ENCODE results near the gene LYRM4. TPM values are rescaled to one million over a fixed set of nuclear protein-coding genes. Genes with fewer than 3 reads are reported as not detected.

Gene LYRM4
- total and polyA plus RNA-seq, 8 donors, result 8.7 to 14.9 (median 12.6) TPM

- TF ChIP-seq, protein P1, sequence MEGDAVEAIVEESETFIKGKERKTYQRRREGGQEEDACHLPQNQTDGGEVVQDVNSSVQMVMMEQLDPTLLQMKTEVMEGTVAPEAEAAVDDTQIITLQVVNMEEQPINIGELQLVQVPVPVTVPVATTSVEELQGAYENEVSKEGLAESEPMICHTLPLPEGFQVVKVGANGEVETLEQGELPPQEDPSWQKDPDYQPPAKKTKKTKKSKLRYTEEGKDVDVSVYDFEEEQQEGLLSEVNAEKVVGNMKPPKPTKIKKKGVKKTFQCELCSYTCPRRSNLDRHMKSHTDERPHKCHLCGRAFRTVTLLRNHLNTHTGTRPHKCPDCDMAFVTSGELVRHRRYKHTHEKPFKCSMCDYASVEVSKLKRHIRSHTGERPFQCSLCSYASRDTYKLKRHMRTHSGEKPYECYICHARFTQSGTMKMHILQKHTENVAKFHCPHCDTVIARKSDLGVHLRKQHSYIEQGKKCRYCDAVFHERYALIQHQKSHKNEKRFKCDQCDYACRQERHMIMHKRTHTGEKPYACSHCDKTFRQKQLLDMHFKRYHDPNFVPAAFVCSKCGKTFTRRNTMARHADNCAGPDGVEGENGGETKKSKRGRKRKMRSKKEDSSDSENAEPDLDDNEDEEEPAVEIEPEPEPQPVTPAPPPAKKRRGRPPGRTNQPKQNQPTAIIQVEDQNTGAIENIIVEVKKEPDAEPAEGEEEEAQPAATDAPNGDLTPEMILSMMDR (IDR thresholded peaks at IDR 0.05), result no peak
- FAIRE-seq, result no peak
- Histone ChIP-seq H3K4me1 (no peaks in the 10 kb centered on the region), H3K36me3 (no peaks in the 10 kb centered on the region), H3K4me3 (no peak overlapping the region), H3K9me3 (no peaks in the 10 kb centered on the region), H3K27me3 (no peaks in the 10 kb centered on the region), H3K27ac (no peak overlapping the region)
- WGBS, 2 donors, result 89 to 93% methylated on average over 10 of the region's 10 CpGs
- DNase-seq, result no peak
- intact Hi-C loops (cut with DNase I), result no loop called here
- no peak for ATAC-seq
Measured at GRCh38 chr6:5120011-5120410, 140.7 kb downstream of the LYRM4 start.

DNA sequence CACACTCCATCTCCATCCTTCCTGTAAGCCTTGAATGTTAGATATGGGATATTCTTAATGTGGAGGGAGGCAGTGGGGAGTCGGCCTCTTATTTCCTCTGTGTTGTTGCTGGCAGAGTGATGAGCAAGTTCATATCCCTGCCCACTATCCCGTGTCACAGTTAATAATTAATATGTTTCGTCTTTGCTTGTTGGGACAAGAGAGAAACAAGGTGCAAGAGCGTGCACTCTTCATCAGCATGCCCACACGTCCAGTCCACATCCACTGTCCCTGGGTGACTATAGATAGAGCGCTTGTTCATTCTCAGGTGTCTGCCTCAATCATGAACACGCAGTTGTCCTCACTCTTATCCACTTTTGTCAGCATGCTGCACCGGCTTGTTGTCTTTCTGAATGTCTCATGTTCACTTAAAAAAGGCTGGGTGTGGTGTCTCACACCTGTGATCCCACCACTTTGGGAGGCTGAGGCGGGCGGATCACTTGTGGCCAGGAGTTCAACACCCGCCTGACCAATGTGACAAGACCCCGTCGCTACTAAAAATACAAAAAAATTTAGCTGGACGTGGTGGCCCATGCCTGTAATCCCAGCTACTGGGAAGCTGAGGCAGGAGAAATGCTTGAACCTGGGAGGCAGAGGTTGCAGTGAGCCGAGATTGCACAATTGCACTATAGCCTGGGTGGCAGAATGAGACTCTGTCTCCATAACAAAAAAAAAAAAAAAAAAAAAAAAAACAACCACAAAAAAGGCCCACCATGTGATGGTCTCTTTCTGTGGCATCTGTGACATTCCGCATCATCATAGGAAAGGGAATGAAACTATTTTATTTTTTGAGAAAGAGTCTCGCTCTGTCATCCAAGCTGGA lies 141.4 kb downstream of the LYRM4 start:
- TF ChIP-seq, protein P1 (IDR thresholded peaks at IDR 0.05), result no peak
- no peak for DNase-seq
- Histone ChIP-seq H3K4me3 (no peak overlapping the region), H3K27ac (no peak overlapping the region), H3K36me3 (no peaks in the 10 kb centered on the region), H3K9me3 (no peaks in the 10 kb centered on the region), H3K4me1 (no peaks in the 10 kb centered on the region), H3K27me3 (no peaks in the 10 kb centered on the region)
- intact Hi-C loops (cut with DNase I), result no loop called here
- FAIRE-seq, result no peak
- no peak for ATAC-seq
- 87 to 90% methylated on average over 17 of the region's 17 CpGs for WGBS, 2 donors

- intact Hi-C loops (cut with DNase I), result no loop called here
- H3K4me3 ChIP-seq, result no peak overlapping the region
- no peaks in the 10 kb centered on the region for H3K36me3 ChIP-seq
- no peak overlapping the region for H3K27ac ChIP-seq
- ATAC-seq (peak in 2 of 4 donors; percentile 28 to 51), DNase-seq (no peak), FAIRE-seq (no peak)
- H3K9me3 ChIP-seq, result no peaks in the 10 kb centered on the region
- 90 to 92% methylated on average over 9 of the region's 9 CpGs for WGBS, 2 donors
- TF ChIP-seq, protein P1 (IDR thresholded peaks at IDR 0.05), result no peak
- H3K27me3 ChIP-seq, result no peaks in the 10 kb centered on the region
- H3K4me1 ChIP-seq, result no peaks in the 10 kb centered on the region
Measured at GRCh38 chr6:5116243-5116991, 144.3 kb downstream of the LYRM4 start.

GRCh38 chr6:5115168-5115567 lies 145.6 kb downstream of the LYRM4 start:
- intact Hi-C loops (cut with DNase I), result no loop called here
- DNase-seq (no peak), FAIRE-seq (no peak), ATAC-seq (no peak)
- whole genome bisulfite sequencing, 2 donors, result 80 to 83% methylated on average over 10 of the region's 10 CpGs
- Histone ChIP-seq H3K36me3 (no peaks in the 10 kb centered on the region), H3K4me1 (no peaks in the 10 kb centered on the region), H3K27ac (no peak overlapping the region), H3K9me3 (no peaks in the 10 kb centered on the region), H3K4me3 (no peak overlapping the region), H3K27me3 (no peaks in the 10 kb centered on the region)
- TF ChIP-seq, protein P1 (IDR thresholded peaks at IDR 0.05), result no peak
